Hepatocyte (in vitro differentiated cells): ENCODE measurements around the gene ADRM1.

Experiments used
- CTCF ChIP-seq: fragments of 200-600 bp; sonication (generic); IDR thresholded peaks from 2 replicates; pipeline ENCODE4 v1.5.1; 2016; ENCODE audit warnings: antibody characterized with exemption, mild to moderate bottlenecking; ENCODE audit not compliant: poor library complexity
- EZH2 ChIP-seq: fragments of 200-600 bp; sonication (generic); IDR thresholded peaks from 2 replicates; pipeline ENCODE4 v1.6.1; 2016; ENCODE audit warnings: antibody characterized with exemption, mild to moderate bottlenecking, borderline replicate concordance
- EZH2phosphoT487 ChIP-seq: fragments of 200-600 bp; sonication (generic); IDR thresholded peaks from one replicate; pipeline ENCODE4 v1.6.1; 2018; ENCODE audit warnings: antibody characterized with exemption, mild to moderate bottlenecking, low read depth, moderate library complexity; ENCODE audit not compliant: unreplicated experiment, severe bottlenecking

- TF ChIP-seq EZH2 (no peak), CTCF (no peak), EZH2phosphoT487 (no peak)
These were observed 12.0 kb downstream of the ADRM1 start for GRCh38 chr20:62314711-62315302.
